Right lobe of liver (tissue), 4 donors: ENCODE measurements around the gene ACVRL1.

ENCODE experiments used
- CTCF ChIP-seq, 4 donors: fragments of 200-600 bp in 3 of 4; fragments of 450-650 bp in 1 of 4; IDR thresholded peaks; one replicate each; pipeline versions ENCODE4 v1.5.1 to v1.8.0; 2016 to 2022; ENCODE audit warnings: antibody characterized with exemption in 4 of 4, mild to moderate bottlenecking in 2 of 4
- POLR2A ChIP-seq: fragments of 450-650 bp; IDR thresholded peaks from one replicate; pipeline ENCODE4 v1.6.1; 2017; ENCODE audit warnings: antibody characterized with exemption, mild to moderate bottlenecking
- donor health status: DM: no; HTN: no; CAD: no.
- donor health status: DM: no; HTN: no; CAD: no.
- donor health status: DM: no; HTN: yes; CAD: no.

GRCh38 chr12:51959921-51960320, 52.6 kb downstream of the ACVRL1 start:
- no peak for TF ChIP-seq CTCF (IDR thresholded peaks at IDR 0.05)
- no peak for TF ChIP-seq POLR2A
